ENCODE data around the gene RTCA.
A peak's percentile ranks its signal among the peaks of the same experiment; 100 is the strongest.
"Not testable (repeated sequence)": the region's sequence is repeated elsewhere in the genome, so short reads cannot be mapped to it uniquely, and the experiment has no call there.

RTCA gene

DNA sequence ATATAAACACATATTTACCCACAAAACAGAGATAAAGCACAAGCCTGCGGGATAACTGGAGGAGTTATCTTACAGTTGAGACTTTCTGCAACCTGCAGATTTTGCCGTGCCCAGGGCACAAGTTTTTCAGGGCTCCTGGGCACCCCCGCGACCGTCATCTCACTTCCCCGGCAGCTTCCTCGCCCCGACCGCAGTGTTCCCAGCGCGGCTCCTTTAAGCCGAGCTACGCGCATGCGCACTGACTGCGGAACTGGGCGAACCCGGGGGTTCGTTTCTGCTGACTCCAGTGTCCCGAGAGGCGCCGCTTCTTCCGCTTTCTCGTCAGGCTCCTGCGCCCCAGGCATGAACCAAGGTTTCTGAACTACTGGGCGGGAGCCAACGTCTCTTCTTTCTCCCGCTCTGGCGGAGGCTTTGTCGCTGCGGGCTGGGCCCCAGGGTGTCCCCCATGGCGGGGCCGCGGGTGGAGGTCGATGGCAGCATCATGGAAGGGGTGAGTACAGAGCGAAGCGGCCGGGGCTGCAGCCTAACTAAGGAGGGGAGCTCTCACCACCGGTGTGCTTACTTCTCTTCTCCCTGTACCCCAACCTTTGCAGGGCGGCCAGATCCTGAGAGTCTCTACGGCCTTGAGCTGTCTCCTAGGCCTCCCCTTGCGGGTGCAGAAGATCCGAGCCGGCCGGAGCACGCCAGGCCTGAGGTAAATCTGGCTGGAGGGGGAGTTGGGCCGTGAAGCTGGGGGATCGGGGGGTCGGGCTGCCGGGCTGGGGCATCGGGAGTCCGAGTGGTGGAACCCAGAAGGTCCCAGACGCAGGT is at the start of gene RTCA:
TSS of gene RTCA (plus strand) at position 286 of the 810 bp plus-strand sequence. CDS start at position 446, 160 bp downstream.
- H3K4me1 Mint-ChIP-seq, result peaks cover 53% of the 10 kb centered on the region
- DNase-seq (peak; percentile 88 to 93), ATAC-seq (peak; percentile 96)
- no peaks in the 10 kb centered on the region for H3K9me3 Mint-ChIP-seq
- no peaks in the 10 kb centered on the region for H3K27me3 Mint-ChIP-seq
- H3K27ac Mint-ChIP-seq, result peak within 1 kb of the TSS; percentile 97 to 100
- H3K4me3 Mint-ChIP-seq, result peak within 1 kb of the TSS; percentile 93 to 100

DNA sequence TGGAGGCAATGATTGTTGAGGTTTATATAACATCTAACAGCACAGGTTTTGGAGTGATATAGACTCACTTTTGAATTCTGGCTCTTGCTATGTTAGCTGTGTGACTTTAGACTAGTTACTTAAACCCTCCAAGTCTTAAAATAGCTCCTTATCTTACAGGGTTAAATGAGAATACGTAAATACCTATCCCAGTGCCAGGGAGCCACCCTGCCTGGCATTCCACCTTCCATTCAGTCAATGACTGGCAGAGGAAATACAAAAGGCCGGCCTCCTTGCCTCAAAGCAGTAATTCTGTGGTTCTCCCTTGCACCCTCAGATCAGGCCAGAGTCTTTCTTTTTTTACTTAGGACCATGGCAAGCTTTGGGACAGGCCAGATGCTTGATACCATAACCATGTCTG is 48.2 kb upstream of the RTCA start:
- ATAC-seq, result no peak
- Mint-ChIP-seq H3K4me3 (no peak overlapping the region), H3K27me3 (no peaks in the 10 kb centered on the region), H3K9me3 (no peaks in the 10 kb centered on the region), H3K4me1 (no peaks in the 10 kb centered on the region), H3K27ac (no peak overlapping the region)
- no peak for DNase-seq

GRCh38 chr1:100219457-100219856 is 46.6 kb upstream of the RTCA start:
- Mint-ChIP-seq H3K9me3 (no peaks in the 10 kb centered on the region), H3K4me3 (no peak overlapping the region), H3K4me1 (no peaks in the 10 kb centered on the region), H3K27me3 (no peaks in the 10 kb centered on the region), H3K27ac (no peak overlapping the region)
- no peak for DNase-seq
- no peak for ATAC-seq

DNA sequence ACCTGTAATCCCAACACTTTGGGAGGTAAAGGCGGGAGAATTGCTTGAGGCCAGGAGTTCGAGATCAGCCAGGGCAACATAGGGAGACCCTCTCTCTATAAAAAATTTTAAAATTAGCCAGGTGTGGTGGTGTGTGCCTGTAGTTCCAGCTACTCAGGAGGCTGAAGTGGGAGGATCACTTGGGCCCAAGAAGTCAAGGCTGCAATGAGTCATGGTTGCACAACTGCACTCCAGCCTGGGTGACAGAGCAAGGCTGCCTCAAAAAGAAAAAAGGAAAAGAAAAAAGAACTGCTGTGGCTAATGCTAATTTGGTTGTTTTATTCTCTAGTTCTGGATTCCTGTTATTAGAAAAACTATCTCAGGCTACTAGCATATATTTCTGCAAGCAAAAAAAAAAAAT is 46.1 kb upstream of the RTCA start:
- H3K27ac Mint-ChIP-seq, result no peak overlapping the region
- ATAC-seq, result no peak
- DNase-seq, result no peak

GRCh38 chr1:100222428-100222827 is 43.6 kb upstream of the RTCA start:
- H3K4me3 Mint-ChIP-seq, result no peak overlapping the region
- H3K27me3 Mint-ChIP-seq, result no peaks in the 10 kb centered on the region
- no peak overlapping the region for H3K27ac Mint-ChIP-seq
- DNase-seq (no peak), ATAC-seq (no peak)
- H3K4me1 Mint-ChIP-seq, result no peaks in the 10 kb centered on the region
- no peaks in the 10 kb centered on the region for H3K9me3 Mint-ChIP-seq

More for the DNA sequence above, 46.1 kb upstream of the RTCA start:
- H3K4me3 Mint-ChIP-seq, result no peak overlapping the region
- H3K4me1 Mint-ChIP-seq, result no peaks in the 10 kb centered on the region
- no peaks in the 10 kb centered on the region for H3K9me3 Mint-ChIP-seq
- no peaks in the 10 kb centered on the region for H3K27me3 Mint-ChIP-seq

DNA sequence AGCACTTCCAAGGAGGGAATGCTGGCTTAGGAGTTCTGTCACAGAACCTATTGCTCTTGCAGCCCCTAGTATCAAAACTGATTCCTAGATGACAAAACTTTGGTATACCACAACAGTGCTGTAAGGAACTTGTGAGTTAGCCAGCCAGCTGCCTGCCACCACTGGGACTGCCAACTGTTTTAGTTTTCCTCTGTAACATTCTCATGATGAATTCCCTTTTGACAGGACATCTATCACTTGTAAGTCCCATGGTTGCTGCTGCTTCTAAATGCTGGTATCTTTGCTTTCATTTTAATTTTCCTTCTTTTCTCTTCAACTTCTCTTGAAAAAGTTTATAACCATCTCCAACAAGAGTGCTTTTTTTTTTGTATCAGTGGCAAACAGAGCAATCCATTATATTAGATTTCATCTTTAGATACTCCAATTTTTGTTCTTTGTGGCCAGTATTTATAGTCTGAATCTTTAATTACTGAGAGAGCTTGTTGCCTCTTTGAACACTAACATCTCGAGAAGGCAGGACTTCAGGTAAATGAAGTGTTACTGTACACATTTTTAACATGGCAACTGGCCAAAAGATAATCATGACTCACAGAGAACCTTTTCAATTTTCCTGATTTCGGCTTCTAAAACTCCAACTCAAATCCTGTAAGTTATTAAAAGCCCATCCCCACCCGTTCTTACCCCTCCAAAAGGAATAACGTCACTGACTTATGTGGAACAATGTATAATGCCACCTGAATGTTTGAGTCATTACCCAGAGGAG is 36.2 kb upstream of the RTCA start:
- ATAC-seq (no peak), DNase-seq (no peak)
- Mint-ChIP-seq H3K27me3 (no peaks in the 10 kb centered on the region), H3K27ac (no peak overlapping the region), H3K4me1 (no peaks in the 10 kb centered on the region), H3K4me3 (no peak overlapping the region), H3K9me3 (no peaks in the 10 kb centered on the region)

GRCh38 chr1:100230765-100231164 is 35.3 kb upstream of the RTCA start:
- H3K4me1 Mint-ChIP-seq, result no peaks in the 10 kb centered on the region
- no peak for DNase-seq
- H3K9me3 Mint-ChIP-seq, result no peaks in the 10 kb centered on the region
- no peak overlapping the region for H3K4me3 Mint-ChIP-seq
- H3K27ac Mint-ChIP-seq, result no peak overlapping the region
- H3K27me3 Mint-ChIP-seq, result no peaks in the 10 kb centered on the region
- ATAC-seq, result peak; percentile 82

GRCh38 chr1:100231721-100232120 is 34.3 kb upstream of the RTCA start:
- no peaks in the 10 kb centered on the region for H3K9me3 Mint-ChIP-seq
- H3K4me3 Mint-ChIP-seq, result no peak overlapping the region
- no peak for ATAC-seq
- H3K27ac Mint-ChIP-seq, result no peak overlapping the region
- H3K27me3 Mint-ChIP-seq, result no peaks in the 10 kb centered on the region
- no peaks in the 10 kb centered on the region for H3K4me1 Mint-ChIP-seq
- no peak for DNase-seq

DNA sequence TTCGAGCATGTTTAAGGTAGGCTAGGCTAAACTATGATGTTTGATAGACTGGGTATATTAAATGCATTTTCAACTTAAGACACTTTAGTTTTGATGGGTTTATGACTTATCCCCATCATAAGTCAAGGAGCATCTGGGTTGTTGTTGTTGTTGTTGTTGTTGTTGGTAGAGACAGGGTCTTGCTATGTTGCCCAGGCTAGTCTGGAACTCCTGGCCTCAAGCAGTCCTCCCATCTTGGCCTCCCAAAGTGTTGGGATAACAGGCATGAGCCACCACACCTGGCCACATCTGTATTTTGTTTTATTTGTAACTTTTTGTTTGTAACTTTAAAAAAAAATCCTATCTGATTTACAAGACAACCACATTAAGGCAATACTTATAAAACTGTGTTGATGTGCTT is 33.9 kb upstream of the RTCA start:
- no peaks in the 10 kb centered on the region for H3K4me1 Mint-ChIP-seq
- no peaks in the 10 kb centered on the region for H3K27me3 Mint-ChIP-seq
- H3K9me3 Mint-ChIP-seq, result no peaks in the 10 kb centered on the region
- no peak overlapping the region for H3K27ac Mint-ChIP-seq
- ATAC-seq (no peak), DNase-seq (no peak)
- no peak overlapping the region for H3K4me3 Mint-ChIP-seq

DNA sequence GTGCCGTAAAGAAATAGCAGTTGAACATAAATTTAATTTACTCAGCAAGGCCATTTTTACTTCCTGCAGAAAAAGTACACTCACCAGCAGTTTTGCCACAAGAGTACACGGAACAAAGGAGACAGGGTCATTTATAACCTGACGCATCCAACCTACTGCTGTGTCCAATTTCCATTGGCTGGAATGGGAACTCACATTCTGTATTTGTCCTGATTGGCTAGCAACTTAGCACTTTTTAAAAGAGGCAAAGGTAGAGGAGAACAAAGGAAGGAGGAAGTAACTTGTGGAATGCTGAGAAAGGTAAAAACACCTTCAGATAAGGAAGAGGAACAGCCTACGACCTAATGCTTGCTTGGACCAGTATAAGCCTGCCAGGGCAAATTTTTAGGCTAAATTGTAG is 32.5 kb upstream of the RTCA start:
- not testable (repeated sequence) for DNase-seq, H3K27ac Mint-ChIP-seq, H3K9me3 Mint-ChIP-seq, H3K4me3 Mint-ChIP-seq, H3K27me3 Mint-ChIP-seq, H3K4me1 Mint-ChIP-seq, ATAC-seq

DNA sequence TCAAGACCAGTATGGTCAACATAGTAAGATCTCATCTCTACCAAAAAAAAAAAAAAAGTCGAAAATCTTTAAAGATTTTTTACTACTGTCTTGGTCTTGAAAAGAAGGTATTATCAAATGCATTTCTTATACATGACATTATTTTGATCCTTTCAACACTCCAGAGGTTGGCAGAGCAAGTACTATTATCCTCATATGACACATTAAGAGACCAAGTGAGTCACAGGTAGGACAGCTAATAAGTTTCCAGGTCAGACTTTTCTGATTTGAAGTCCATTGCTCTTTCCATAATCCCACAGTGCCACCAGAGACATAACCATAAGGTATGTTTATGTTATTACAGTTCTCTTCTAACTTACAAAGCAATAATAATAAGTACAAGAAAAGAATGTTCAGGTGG is 31.6 kb upstream of the RTCA start:
- H3K4me1 Mint-ChIP-seq, result no peaks in the 10 kb centered on the region
- H3K27ac Mint-ChIP-seq, result no peak overlapping the region

DNA sequence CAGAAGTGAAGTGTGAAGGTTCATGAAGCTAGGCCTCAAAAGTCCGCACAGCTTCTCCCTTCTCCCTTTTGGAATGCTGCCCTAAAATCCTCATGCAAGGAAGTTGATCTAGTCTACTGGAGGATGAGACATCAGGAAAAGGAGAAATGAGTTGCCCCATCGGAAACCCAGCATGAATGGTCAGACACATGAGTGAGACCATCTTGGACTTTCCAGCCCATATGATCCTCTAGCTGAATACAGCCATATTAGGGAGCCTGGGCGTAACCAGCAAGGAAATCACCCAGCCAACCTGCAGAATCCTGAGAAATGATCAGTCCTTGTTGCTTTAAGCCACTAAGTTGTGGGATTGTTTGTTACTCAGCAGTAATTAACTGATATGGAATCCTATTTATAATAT is 28.9 kb upstream of the RTCA start:
- ATAC-seq (no peak), DNase-seq (no peak)
- no peaks in the 10 kb centered on the region for H3K27me3 Mint-ChIP-seq
- H3K4me1 Mint-ChIP-seq, result peaks cover 5% of the 10 kb centered on the region
- no peak overlapping the region for H3K4me3 Mint-ChIP-seq
- no peaks in the 10 kb centered on the region for H3K9me3 Mint-ChIP-seq
- H3K27ac Mint-ChIP-seq, result peak overlapping the region in 1 of 2 donors; percentile 54

More for the DNA sequence above, 31.6 kb upstream of the RTCA start:
- no peaks in the 10 kb centered on the region for H3K9me3 Mint-ChIP-seq
- no peaks in the 10 kb centered on the region for H3K27me3 Mint-ChIP-seq
- ATAC-seq (no peak), DNase-seq (no peak)
- H3K4me3 Mint-ChIP-seq, result no peak overlapping the region

- peaks cover 15% of the 10 kb centered on the region for H3K4me1 Mint-ChIP-seq
- H3K27me3 Mint-ChIP-seq, result no peaks in the 10 kb centered on the region
- no peaks in the 10 kb centered on the region for H3K9me3 Mint-ChIP-seq
- no peak for ATAC-seq
- no peak for DNase-seq
- no peak overlapping the region for H3K4me3 Mint-ChIP-seq
- H3K27ac Mint-ChIP-seq, result no peak overlapping the region
Observed at GRCh38 chr1:100239961-100240360, 26.1 kb upstream of the RTCA start.

- DNase-seq (no peak), ATAC-seq (no peak)
- H3K4me1 Mint-ChIP-seq, result peaks cover 15% of the 10 kb centered on the region
- H3K9me3 Mint-ChIP-seq, result no peaks in the 10 kb centered on the region
- H3K27me3 Mint-ChIP-seq, result no peaks in the 10 kb centered on the region
- no peak overlapping the region for H3K27ac Mint-ChIP-seq
- H3K4me3 Mint-ChIP-seq, result no peak overlapping the region
Observed at GRCh38 chr1:100240631-100241030, 25.4 kb upstream of the RTCA start.

DNA sequence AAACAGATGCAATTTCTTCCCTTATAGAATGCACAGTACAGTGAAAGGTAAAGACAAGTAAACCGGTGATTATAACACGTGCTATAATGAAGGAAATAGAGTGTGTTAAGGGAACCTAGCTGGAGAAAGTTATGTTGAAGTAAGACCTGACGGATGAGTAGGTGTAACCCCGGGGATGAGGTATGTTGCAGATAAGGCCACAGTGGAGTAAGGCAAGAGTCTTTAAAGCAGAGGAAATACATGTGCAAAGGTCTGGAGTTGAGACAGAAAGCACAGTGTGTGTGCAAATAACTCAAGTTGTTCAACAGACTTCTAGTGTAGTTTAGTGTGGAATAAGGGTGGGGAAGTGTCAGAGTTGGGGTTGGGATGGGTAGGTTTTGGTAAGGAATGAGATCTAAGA is 19.3 kb upstream of the RTCA start:
- ATAC-seq (no peak), DNase-seq (no peak)
- Mint-ChIP-seq H3K27me3 (no peaks in the 10 kb centered on the region), H3K9me3 (no peaks in the 10 kb centered on the region), H3K4me1 (peaks cover 19% of the 10 kb centered on the region), H3K4me3 (no peak overlapping the region), H3K27ac (no peak overlapping the region)

GRCh38 chr1:100249155-100249536 is 16.9 kb upstream of the RTCA start:
- Mint-ChIP-seq H3K27ac (no peak overlapping the region), H3K9me3 (no peaks in the 10 kb centered on the region), H3K4me1 (peaks cover 11% of the 10 kb centered on the region), H3K27me3 (no peaks in the 10 kb centered on the region), H3K4me3 (no peak overlapping the region)
- no peak for DNase-seq
- ATAC-seq, result no peak

All from stimulated activated naive CD8-positive, alpha-beta T cell treated with anti-CD3 and anti-CD28 coated beads, Interleukin-15, amount 100 ng/mL, for 72 hours (primary cell).